H9 (cell line): ENCODE data around the gene BLMH. TPM values are rescaled to one million over a fixed set of nuclear protein-coding genes. Genes with fewer than 3 reads are reported as not detected.

Experiments used
- DNase-seq: peaks from one replicate; pipeline ENCODE4 v3.0.0-alpha.2; 2017
- H2AFZ ChIP-seq: one replicate; pipeline ENCODE4 v1.6.1; 2013; ENCODE audit warnings: mild to moderate bottlenecking, low read length, control low read depth, moderate library complexity
- H2AK5ac ChIP-seq: 2 replicates; pipeline ENCODE4 v1.6.1; 2013; ENCODE audit warnings: low read length, control low read depth, mixed read lengths; ENCODE audit not compliant: insufficient read length
- H2BK120ac ChIP-seq: one replicate; pipeline ENCODE4 v1.6.1; 2013; ENCODE audit warnings: low read depth, mild to moderate bottlenecking, low read length, control low read depth, inconsistent platforms; ENCODE audit not compliant: poor library complexity, severe bottlenecking
- H2BK12ac ChIP-seq: 2 replicates; pipeline ENCODE4 v1.6.1; 2013; ENCODE audit warnings: low read length, control low read depth, mixed read lengths, low read depth; ENCODE audit not compliant: insufficient read length
- H2BK15ac ChIP-seq: 2 replicates; pipeline ENCODE4 v1.6.1; 2013; ENCODE audit warnings: low read depth, low read length, control low read depth
- H2BK20ac ChIP-seq: one replicate; pipeline ENCODE4 v1.6.1; 2013; ENCODE audit warnings: low read depth, mild to moderate bottlenecking, low read length, control low read depth, inconsistent platforms; ENCODE audit not compliant: poor library complexity, severe bottlenecking
- H2BK5ac ChIP-seq: 2 replicates; pipeline ENCODE4 v1.6.1; 2013; ENCODE audit warnings: low read length, control low read depth, mixed read lengths; ENCODE audit not compliant: insufficient read length
- H3K14ac ChIP-seq: 2 replicates; pipeline ENCODE4 v1.6.1; 2013; ENCODE audit warnings: low read length, control low read depth; ENCODE audit not compliant: insufficient read depth
- H3K18ac ChIP-seq: 2 replicates; pipeline ENCODE4 v1.6.1; 2013; ENCODE audit warnings: low read depth, mild to moderate bottlenecking, mixed read lengths, low read length, control low read depth; ENCODE audit not compliant: insufficient read length
- H3K23ac ChIP-seq: 2 replicates; pipeline ENCODE4 v1.6.1; 2013; ENCODE audit warnings: low read length, control low read depth, mixed read lengths, low read depth; ENCODE audit not compliant: insufficient read length
- H3K23me2 ChIP-seq: 2 replicates; pipeline ENCODE4 v1.6.1; 2013; ENCODE audit warnings: low read depth, mild to moderate bottlenecking, mixed read lengths, low read length, control low read depth; ENCODE audit not compliant: insufficient read length, poor library complexity, severe bottlenecking
- H3K27ac ChIP-seq: 2 replicates; pipeline ENCODE4 v1.5.1; 2013; ENCODE audit warnings: low read length, control low read depth, mixed read lengths, low read depth; ENCODE audit not compliant: insufficient read length
- H3K27me3 ChIP-seq: 2 replicates; pipeline ENCODE4 v1.6.1; 2013; ENCODE audit warnings: low read length, control low read depth, inconsistent platforms; ENCODE audit not compliant: insufficient read depth
- H3K4ac ChIP-seq: 2 replicates; pipeline ENCODE4 v1.6.1; 2013; ENCODE audit warnings: low read depth, mild to moderate bottlenecking, control low read depth, inconsistent platforms, low read length, moderate library complexity
- H3K4me1 ChIP-seq: 2 replicates; pipeline ENCODE4 v1.6.1; 2013; ENCODE audit warnings: low read length, control low read depth, inconsistent platforms; ENCODE audit not compliant: insufficient read depth
- H3K4me2 ChIP-seq: 2 replicates; pipeline ENCODE4 v1.6.1; 2013; ENCODE audit warnings: low read length, control low read depth, mixed read lengths; ENCODE audit not compliant: insufficient read length, insufficient read depth
- H3K56ac ChIP-seq: 2 replicates; pipeline ENCODE4 v1.6.1; 2013; ENCODE audit warnings: low read depth, mild to moderate bottlenecking, mixed read lengths, low read length, control low read depth; ENCODE audit not compliant: insufficient read length
- H3K79me1 ChIP-seq: 2 replicates; pipeline ENCODE4 v1.6.1; 2013; ENCODE audit warnings: low read depth, mild to moderate bottlenecking, moderate library complexity, low read length, control low read depth, inconsistent platforms; ENCODE audit not compliant: insufficient read depth, poor library complexity, severe bottlenecking
- H3K79me2 ChIP-seq: 2 replicates; pipeline ENCODE4 v1.6.1; 2013; ENCODE audit warnings: low read length, control low read depth, inconsistent platforms; ENCODE audit not compliant: insufficient read depth
- H3K9ac ChIP-seq: 2 replicates; pipeline ENCODE4 v1.6.1; 2013; ENCODE audit warnings: low read length, control low read depth, mixed read lengths; ENCODE audit not compliant: insufficient read length; ENCODE audit errors: extremely low read depth
- H3K9me3 ChIP-seq: one replicate; pipeline ENCODE4 v1.6.1; 2013; ENCODE audit warnings: low read depth, low read length, inconsistent platforms; ENCODE audit not compliant: control insufficient read depth
- H3T11ph ChIP-seq: one replicate; pipeline ENCODE4 v1.6.1; 2013; ENCODE audit warnings: mild to moderate bottlenecking, low read length, control low read depth, inconsistent platforms
- H4K20me1 ChIP-seq: one replicate; pipeline ENCODE4 v1.6.1; 2013; ENCODE audit not compliant: control insufficient read depth, insufficient read length, insufficient read depth
- H4K5ac ChIP-seq: 2 replicates; pipeline ENCODE4 v1.6.1; 2013; ENCODE audit warnings: low read depth, mild to moderate bottlenecking, mixed read lengths, low read length, control low read depth; ENCODE audit not compliant: insufficient read length
- H4K8ac ChIP-seq: replicated peaks from 2 replicates; pipeline ENCODE4 v1.6.1; 2013; ENCODE audit warnings: low read length, control low read depth, mixed read lengths, low read depth; ENCODE audit not compliant: insufficient read length
- H4K91ac ChIP-seq: 2 replicates; pipeline ENCODE4 v1.6.1; 2013; ENCODE audit warnings: low read depth, mild to moderate bottlenecking, moderate library complexity, mixed read lengths, low read length, control low read depth; ENCODE audit not compliant: insufficient read length
- H3K27ac Mint-ChIP-seq, 3 experiments: 2 replicates in 2 of 3; 3 replicates in 1 of 3; pipeline ENCODE4 v1.8.0; 2020 to 2021; ENCODE audit warnings: mixed read lengths in 3 of 3, mild to moderate bottlenecking in 1 of 3, moderate library complexity in 1 of 3
- H3K27me3 Mint-ChIP-seq: 2 replicates; pipeline ENCODE4 v1.8.0; 2021; ENCODE audit warnings: low read depth, mild to moderate bottlenecking, moderate library complexity, mixed read lengths
- H3K36me3 Mint-ChIP-seq, 3 experiments: 2 replicates in 2 of 3; 3 replicates in 1 of 3; pipeline ENCODE4 v1.8.0; 2020 to 2021; ENCODE audit warnings: low read depth in 3 of 3, mixed read lengths in 3 of 3; ENCODE audit not compliant: insufficient read depth in 1 of 3
- H3K4me1 Mint-ChIP-seq, 2 experiments: 2 replicates each; pipeline ENCODE4 v1.8.0; 2020; ENCODE audit warnings: mixed read lengths in 2 of 2
- H3K4me3 Mint-ChIP-seq, 2 experiments: 2 replicates in 1 of 2; 3 replicates in 1 of 2; pipeline ENCODE4 v1.8.0; 2020 to 2021; ENCODE audit warnings: mild to moderate bottlenecking in 2 of 2, mixed read lengths in 2 of 2, moderate library complexity in 1 of 2
- H3K9me3 Mint-ChIP-seq, 2 experiments: 2 replicates in 1 of 2; 3 replicates in 1 of 2; pipeline ENCODE4 v1.8.0; 2020; ENCODE audit warnings: mild to moderate bottlenecking in 2 of 2, mixed read lengths in 2 of 2, moderate library complexity in 1 of 2
- WGBS: extraction: QIAGEN DNeasy Blood & Tissue Kit; methylation state at CpG from one replicate; pipeline ENCODE4 v1.1.7; 2013; ENCODE audit warnings: missing lambda C conversion rate, low lambda C conversion rate, mixed read lengths; ENCODE audit not compliant: insufficient read length; ENCODE audit errors: extremely low coverage; 5-methylcytosine and 5-hydroxymethylcytosine counted together
- total RNA-seq: library from RNA; stranded (reverse); gene quantifications from 2 replicates; pipeline ENCODE4 v1.2.1, GENCODE V29; 2021
- TF ChIP-seq, protein P1 (sequence below): fragments of 200-600 bp; sonication (generic); conservative IDR thresholded peaks from 3 replicates; pipeline ENCODE4 v1.8.0; 2021; ENCODE audit warnings: antibody characterized with exemption, mild to moderate bottlenecking

BLMH gene
- total RNA-seq, 1 experiment from 2014 or later: 74.7 TPM

DNA sequence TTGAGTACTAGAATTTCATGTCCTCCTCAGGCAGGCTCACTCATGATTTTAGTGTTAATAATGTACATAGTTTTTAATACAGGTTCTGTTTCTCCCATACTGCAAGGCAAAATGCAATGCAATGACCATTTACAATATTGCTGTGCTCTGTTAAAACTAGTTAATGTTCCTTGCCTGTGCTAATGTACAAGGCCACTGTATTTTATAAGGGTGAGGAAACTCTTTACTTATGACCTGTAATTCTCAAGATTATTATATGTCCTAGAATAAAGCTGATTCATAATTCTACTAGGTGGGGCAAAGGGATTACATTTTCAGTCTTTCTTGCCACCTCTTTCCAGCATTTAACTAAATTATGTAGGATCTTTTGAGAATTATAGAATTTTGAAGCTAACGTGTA lies 22.7 kb upstream of the BLMH start:
- H2AFZ ChIP-seq: no peak overlapping the region
- no peak overlapping the region for H4K8ac ChIP-seq
- H3K23me2 ChIP-seq: no peaks in the 10 kb centered on the region
- no peak overlapping the region for H2AK5ac ChIP-seq
- no CpG with 5 or more reads among the region's 1 CpG for WGBS
- H3K4me1 ChIP-seq: no peaks in the 10 kb centered on the region
- H2BK15ac ChIP-seq: no peak overlapping the region
- H3K4ac ChIP-seq: no peak overlapping the region
- H3K27me3 ChIP-seq: no peaks in the 10 kb centered on the region
- Mint-ChIP-seq H3K36me3 (no peaks in the 10 kb centered on the region), H3K4me3 (no peak overlapping the region), H3K27ac (no peak overlapping the region), H3K9me3 (no peaks in the 10 kb centered on the region), H3K27me3 (peaks cover 7% of the 10 kb centered on the region; the same call in 1 of the 2 replicates), H3K4me1 (no peaks in the 10 kb centered on the region)
- H3K9me3 ChIP-seq: no peaks in the 10 kb centered on the region
- no peak overlapping the region for H2BK120ac ChIP-seq
- H4K91ac ChIP-seq: no peak overlapping the region
- H2BK12ac ChIP-seq: no peak overlapping the region
- H3K79me1 ChIP-seq: no peaks in the 10 kb centered on the region
- no peak overlapping the region for H3K23ac ChIP-seq
- no peak overlapping the region for H4K5ac ChIP-seq
- DNase-seq: no peak
- H3K4me2 ChIP-seq: no peak overlapping the region
- no peak overlapping the region for H3K27ac ChIP-seq
- H3K79me2 ChIP-seq: no peaks in the 10 kb centered on the region
- H3K14ac ChIP-seq: no peak overlapping the region
- no peak overlapping the region for H3K56ac ChIP-seq
- H3K18ac ChIP-seq: no peak overlapping the region
- H2BK5ac ChIP-seq: no peak overlapping the region
- H4K20me1 ChIP-seq: no peaks in the 10 kb centered on the region
- TF ChIP-seq, protein P1, sequence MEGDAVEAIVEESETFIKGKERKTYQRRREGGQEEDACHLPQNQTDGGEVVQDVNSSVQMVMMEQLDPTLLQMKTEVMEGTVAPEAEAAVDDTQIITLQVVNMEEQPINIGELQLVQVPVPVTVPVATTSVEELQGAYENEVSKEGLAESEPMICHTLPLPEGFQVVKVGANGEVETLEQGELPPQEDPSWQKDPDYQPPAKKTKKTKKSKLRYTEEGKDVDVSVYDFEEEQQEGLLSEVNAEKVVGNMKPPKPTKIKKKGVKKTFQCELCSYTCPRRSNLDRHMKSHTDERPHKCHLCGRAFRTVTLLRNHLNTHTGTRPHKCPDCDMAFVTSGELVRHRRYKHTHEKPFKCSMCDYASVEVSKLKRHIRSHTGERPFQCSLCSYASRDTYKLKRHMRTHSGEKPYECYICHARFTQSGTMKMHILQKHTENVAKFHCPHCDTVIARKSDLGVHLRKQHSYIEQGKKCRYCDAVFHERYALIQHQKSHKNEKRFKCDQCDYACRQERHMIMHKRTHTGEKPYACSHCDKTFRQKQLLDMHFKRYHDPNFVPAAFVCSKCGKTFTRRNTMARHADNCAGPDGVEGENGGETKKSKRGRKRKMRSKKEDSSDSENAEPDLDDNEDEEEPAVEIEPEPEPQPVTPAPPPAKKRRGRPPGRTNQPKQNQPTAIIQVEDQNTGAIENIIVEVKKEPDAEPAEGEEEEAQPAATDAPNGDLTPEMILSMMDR: no peak
- no peak overlapping the region for H3K9ac ChIP-seq
- no peak overlapping the region for H2BK20ac ChIP-seq
- no peak overlapping the region for H3T11ph ChIP-seq
